ENCODE data around the gene TOR4A. TPM values are rescaled to one million over a fixed set of nuclear protein-coding genes. Genes with fewer than 3 reads are reported as not detected.
A peak's percentile ranks its signal among the peaks of the same experiment; 100 is the strongest.
"Not testable (repeated sequence)": the region's sequence is repeated elsewhere in the genome, so short reads cannot be mapped to it uniquely, and the experiment has no call there.

TOR4A gene
- total RNA-seq, 2 donors from 2014 or later: 14.2 to 18.9 TPM

GRCh38 chr9:137256856-137257255, 20.7 kb upstream of the TOR4A start:
- H3K36me3 Mint-ChIP-seq (ENCODE audit: low read depth): peaks cover 27% of the 10 kb centered on the region

GRCh38 chr9:137262173-137262908, 15.2 kb upstream of the TOR4A start:
- H3K4me3 ChIP-seq (ENCODE audit: low read length); H3K9me3 Mint-ChIP-seq; H3K9ac ChIP-seq (ENCODE audit: extremely low read depth, low read length, poor library complexity, severe bottlenecking); H3K9me3 ChIP-seq (ENCODE audit: control insufficient read depth, low read length); H3K27me3 Mint-ChIP-seq (ENCODE audit: insufficient read depth); H3K27ac ChIP-seq (ENCODE audit: low read depth, low read length); H3K4me1 ChIP-seq (ENCODE audit: control insufficient read depth, insufficient read depth, low read length); H3K27ac Mint-ChIP-seq; H3K27me3 ChIP-seq (ENCODE audit: control insufficient read depth, insufficient read depth, low read length, poor library complexity, severe bottlenecking); H3K4me1 Mint-ChIP-seq; H3K4me3 Mint-ChIP-seq: not testable (repeated sequence)
- DNase-seq: peak; percentile 76
- 54 to 83% methylated on average over 3 to 12 of the region's 15 CpGs for WGBS, 2 experiments (ENCODE audit: insufficient coverage in 1 of 2, insufficient read length in 1 of 2)
- peaks cover 29% of the 10 kb centered on the region for H3K36me3 Mint-ChIP-seq (ENCODE audit: low read depth)
- TF ChIP-seq CTCF (conservative IDR thresholded peaks at IDR 0.05): peak; percentile 67
- H3K36me3 ChIP-seq (ENCODE audit: control insufficient read depth, insufficient read depth, low read length): peaks cover 41% of the 10 kb centered on the region

More at GRCh38 chr9:137256856-137257255, 20.7 kb upstream of the TOR4A start:
- no peak overlapping the region for H3K9ac ChIP-seq (ENCODE audit: extremely low read depth, low read length, poor library complexity, severe bottlenecking)
- no peak overlapping the region for H3K27ac Mint-ChIP-seq
- WGBS, 2 experiments (ENCODE audit: insufficient coverage in 1 of 2, insufficient read length in 1 of 2): 95 to 100% methylated on average over 6 to 15 of the region's 15 CpGs
- H3K4me3 Mint-ChIP-seq: peak overlapping the region; percentile 72
- peak overlapping the region; percentile 94 for H3K4me3 ChIP-seq (ENCODE audit: low read length)
- H3K4me1 ChIP-seq (ENCODE audit: control insufficient read depth, insufficient read depth, low read length): peaks cover 16% of the 10 kb centered on the region
- no peak for DNase-seq
- H3K9me3 Mint-ChIP-seq: no peaks in the 10 kb centered on the region
- no peak for TF ChIP-seq CTCF (conservative IDR thresholded peaks at IDR 0.05)
- no peaks in the 10 kb centered on the region for H3K27me3 Mint-ChIP-seq (ENCODE audit: insufficient read depth)
- no peak overlapping the region for H3K27ac ChIP-seq (ENCODE audit: low read depth, low read length)
- no peaks in the 10 kb centered on the region for H3K27me3 ChIP-seq (ENCODE audit: control insufficient read depth, insufficient read depth, low read length, poor library complexity, severe bottlenecking)
- H3K4me1 Mint-ChIP-seq: peaks cover 5% of the 10 kb centered on the region
- H3K9me3 ChIP-seq (ENCODE audit: control insufficient read depth, low read length): no peaks in the 10 kb centered on the region
- peaks cover 25% of the 10 kb centered on the region for H3K36me3 ChIP-seq (ENCODE audit: control insufficient read depth, insufficient read depth, low read length)

GRCh38 chr9:137262909-137263285, 14.6 kb upstream of the TOR4A start:
- no peaks in the 10 kb centered on the region for H3K27me3 ChIP-seq (ENCODE audit: control insufficient read depth, insufficient read depth, low read length, poor library complexity, severe bottlenecking)
- WGBS, 2 experiments (ENCODE audit: insufficient coverage in 1 of 2, insufficient read length in 1 of 2): 92 to 93% methylated on average over 20 to 24 of the region's 24 CpGs
- H3K36me3 ChIP-seq (ENCODE audit: control insufficient read depth, insufficient read depth, low read length): peaks cover 42% of the 10 kb centered on the region
- Mint-ChIP-seq H3K9me3 (no peaks in the 10 kb centered on the region), H3K4me3 (no peak overlapping the region), H3K27ac (no peak overlapping the region), H3K27me3 (ENCODE audit: insufficient read depth) (no peaks in the 10 kb centered on the region), H3K36me3 (ENCODE audit: low read depth) (peaks cover 32% of the 10 kb centered on the region), H3K4me1 (no peaks in the 10 kb centered on the region)
- no peak overlapping the region for H3K9ac ChIP-seq (ENCODE audit: extremely low read depth, low read length, poor library complexity, severe bottlenecking)
- peak; percentile 45 for DNase-seq
- H3K27ac ChIP-seq (ENCODE audit: low read depth, low read length): no peak overlapping the region
- no peaks in the 10 kb centered on the region for H3K9me3 ChIP-seq (ENCODE audit: control insufficient read depth, low read length)
- H3K4me1 ChIP-seq (ENCODE audit: control insufficient read depth, insufficient read depth, low read length): no peaks in the 10 kb centered on the region
- H3K4me3 ChIP-seq (ENCODE audit: low read length): no peak overlapping the region
- no peak for TF ChIP-seq CTCF (conservative IDR thresholded peaks at IDR 0.05)

Data from endodermal cell (in vitro differentiated cells).